ENCODE data around the gene SNX9. TPM values are rescaled to one million over a fixed set of nuclear protein-coding genes. Genes with fewer than 3 reads are reported as not detected.

Gene SNX9
- total RNA-seq, 1 donor from 2014 or later: 36.0 TPM

DNA sequence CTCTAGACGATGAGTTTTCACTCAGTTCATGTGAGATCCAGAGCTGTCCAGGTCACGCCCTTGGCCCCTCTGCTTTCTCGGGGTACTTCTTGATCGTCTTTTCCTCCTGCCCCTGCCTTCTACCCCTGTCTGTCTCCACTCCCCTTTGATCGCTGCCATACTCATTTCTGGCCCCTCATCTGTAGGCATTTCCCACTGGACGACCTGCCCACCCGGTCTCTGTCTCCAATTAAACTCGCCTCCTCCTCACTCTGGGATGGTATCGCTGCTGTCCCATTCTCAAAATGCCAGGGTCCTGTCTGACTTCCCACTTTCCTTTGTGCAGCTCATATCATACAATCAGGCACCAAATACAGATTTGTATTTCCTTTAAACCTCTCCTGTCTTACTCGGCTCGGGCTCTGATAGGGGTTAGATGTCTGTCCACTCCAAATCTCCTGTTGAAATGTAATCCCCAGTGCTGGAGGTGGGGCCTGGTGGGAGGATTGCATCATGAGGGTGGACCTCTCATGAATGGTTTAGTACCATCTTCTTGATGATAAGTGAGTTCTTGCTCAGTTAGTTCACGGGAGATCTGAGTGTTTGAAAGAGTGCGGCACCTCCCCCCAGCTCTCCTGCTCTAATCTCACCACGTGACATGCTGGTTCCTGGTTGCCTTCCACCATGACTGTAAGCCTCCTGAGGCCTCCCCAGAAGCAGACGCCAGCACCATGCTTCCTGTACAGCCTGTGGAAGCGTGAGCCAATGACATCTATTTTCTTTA is 155.2 kb downstream of the SNX9 start:
- Histone ChIP-seq H3K27ac (ENCODE audit: low read depth, low read length) (no peak overlapping the region), H3K9me3 (ENCODE audit: insufficient read depth, low read depth, low read length) (no peaks in the 10 kb centered on the region), H3K4me2 (ENCODE audit: low read length) (no peak overlapping the region), H3K9ac (ENCODE audit: low read length) (no peak overlapping the region), H3K36me3 (ENCODE audit: insufficient read depth, low read length) (no peaks in the 10 kb centered on the region), H4K20me1 (ENCODE audit: insufficient read depth, low read length) (peaks cover 10% of the 10 kb centered on the region), H3K4me1 (ENCODE audit: insufficient read depth, low read length) (peaks cover 13% of the 10 kb centered on the region), H3K79me2 (ENCODE audit: insufficient read depth, low read length) (peaks cover 12% of the 10 kb centered on the region), H3K4me3 (ENCODE audit: insufficient read depth, low read depth, low read length) (no peak overlapping the region), H2AFZ (ENCODE audit: low read depth, low read length) (no peak overlapping the region), H3K27me3 (ENCODE audit: insufficient read depth, low read length) (no peaks in the 10 kb centered on the region)
- Mint-ChIP-seq H3K36me3 (ENCODE audit: low read depth, unreplicated experiment) (no peaks in the 10 kb centered on the region), H3K4me3 (ENCODE audit: unreplicated experiment) (no peak overlapping the region), H3K27ac (ENCODE audit: unreplicated experiment) (no peak overlapping the region), H3K9me3 (ENCODE audit: unreplicated experiment) (peaks cover 8% of the 10 kb centered on the region), H3K4me1 (ENCODE audit: low read depth, unreplicated experiment) (peaks cover 14% of the 10 kb centered on the region), H3K27me3 (ENCODE audit: low read depth, unreplicated experiment) (peaks cover 13% of the 10 kb centered on the region)
- FAIRE-seq (no peak), DNase-seq (ENCODE audit: low read depth) (no peak)
- TF ChIP-seq EZH2 (IDR thresholded peaks at IDR 0.05; ENCODE audit: insufficient read depth, low read length) (no peak), CTCF (IDR thresholded peaks at IDR 0.05; ENCODE audit: insufficient read depth, low read depth, low read length) (no peak)

DNA sequence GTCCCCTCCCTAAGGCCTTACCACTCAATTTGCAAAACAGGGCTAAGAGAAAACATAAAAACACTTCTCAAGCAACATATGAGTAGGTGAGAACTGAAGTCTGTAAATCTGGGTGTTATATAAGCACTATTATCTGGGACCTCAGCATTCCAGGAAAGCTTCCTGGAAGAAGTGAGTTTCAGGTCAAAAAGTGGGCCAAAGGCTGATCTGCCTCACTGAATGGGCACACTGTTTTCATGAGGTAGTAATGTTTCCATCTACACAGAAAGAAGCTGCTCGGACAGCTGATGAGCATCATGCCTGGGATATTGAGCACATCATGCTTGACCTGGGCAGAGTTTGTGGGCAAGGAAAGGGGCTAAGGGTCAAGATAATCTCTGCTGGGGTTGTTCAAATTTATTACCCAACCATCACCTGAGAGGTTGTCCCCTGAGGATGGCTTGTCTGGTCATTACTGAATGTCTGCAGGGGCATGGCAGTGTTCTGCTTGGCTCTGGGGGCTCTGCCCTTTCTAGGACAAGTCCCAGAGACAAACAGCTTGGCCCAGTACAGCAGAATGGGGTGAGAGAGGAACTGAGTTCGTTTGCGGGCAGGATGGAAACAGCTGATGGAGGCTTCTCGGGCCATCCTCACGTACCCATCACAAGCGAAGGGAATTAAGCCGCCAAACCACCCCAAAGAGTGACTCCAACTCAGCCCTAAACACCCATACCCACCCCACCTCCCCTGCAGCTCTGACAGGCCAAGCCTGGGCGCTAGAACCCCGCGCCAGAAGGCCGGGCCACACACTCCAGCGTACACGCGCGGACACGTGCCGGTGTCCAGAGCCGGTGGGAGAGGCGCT is 157.5 kb downstream of the SNX9 start:
- H3K9me3 Mint-ChIP-seq (ENCODE audit: unreplicated experiment): peaks cover 8% of the 10 kb centered on the region
- Histone ChIP-seq H3K79me2 (ENCODE audit: insufficient read depth, low read length) (peaks cover 35% of the 10 kb centered on the region), H3K27ac (ENCODE audit: low read depth, low read length) (no peak overlapping the region), H3K36me3 (ENCODE audit: insufficient read depth, low read length) (no peaks in the 10 kb centered on the region), H2AFZ (ENCODE audit: low read depth, low read length) (peak overlapping the region; percentile 60), H4K20me1 (ENCODE audit: insufficient read depth, low read length) (peaks cover 28% of the 10 kb centered on the region), H3K4me2 (ENCODE audit: low read length) (peak overlapping the region; percentile 88), H3K27me3 (ENCODE audit: insufficient read depth, low read length) (no peaks in the 10 kb centered on the region), H3K9ac (ENCODE audit: low read length) (peak overlapping the region; percentile 86), H3K9me3 (ENCODE audit: insufficient read depth, low read depth, low read length) (no peaks in the 10 kb centered on the region), H3K4me1 (ENCODE audit: insufficient read depth, low read length) (peaks cover 27% of the 10 kb centered on the region), H3K4me3 (ENCODE audit: insufficient read depth, low read depth, low read length) (peak overlapping the region; percentile 86)
- peak overlapping the region; percentile 68 for H3K4me3 Mint-ChIP-seq (ENCODE audit: unreplicated experiment)
- no peaks in the 10 kb centered on the region for H3K36me3 Mint-ChIP-seq (ENCODE audit: low read depth, unreplicated experiment)
- peaks cover 13% of the 10 kb centered on the region for H3K27me3 Mint-ChIP-seq (ENCODE audit: low read depth, unreplicated experiment)
- DNase-seq (ENCODE audit: low read depth) (no peak), FAIRE-seq (no peak)
- peak overlapping the region; percentile 59 for H3K27ac Mint-ChIP-seq (ENCODE audit: unreplicated experiment)
- TF ChIP-seq CTCF (IDR thresholded peaks at IDR 0.05; ENCODE audit: insufficient read depth, low read depth, low read length): no peak
- TF ChIP-seq EZH2 (IDR thresholded peaks at IDR 0.05; ENCODE audit: insufficient read depth, low read length): no peak
- H3K4me1 Mint-ChIP-seq (ENCODE audit: low read depth, unreplicated experiment): peaks cover 20% of the 10 kb centered on the region
